GM13977 (cell line): ENCODE data around the gene NOA1.

Source experiments
- DNase-seq: peaks from one replicate; pipeline ENCODE4 v3.0.0; 2012; ENCODE audit warnings: low spot score
- CTCF ChIP-seq: IDR thresholded peaks from 2 replicates; pipeline ENCODE4 v1.5.1; 2012; ENCODE audit warnings: mild to moderate bottlenecking, control low read depth; ENCODE audit not compliant: insufficient read depth; ENCODE audit errors: extremely low read depth, missing control alignments
- in situ Hi-C: fragments of 300-500 bp; cut with MboI; formaldehyde crosslinking; loops from one replicate; pipeline ENCODE4 v1.12.0; 2022; ENCODE audit warnings: low sequenced_read_pairs, low pct_unique_long_range_greater_than_20kb, mixed read lengths, inconsistent platforms; ENCODE audit not compliant: unreplicated experiment

The NOA1 gene

GRCh38 chr4:56995525-56995924, 18.1 kb upstream of the NOA1 start:
- no peak for DNase-seq

GRCh38 chr4:56990109-56990905, 12.9 kb upstream of the NOA1 start:
- DNase-seq = no peak
- in situ Hi-C loops = no loop called here
- no peak for TF ChIP-seq CTCF

More at GRCh38 chr4:56995525-56995924, 18.1 kb upstream of the NOA1 start:
- TF ChIP-seq CTCF = no peak
- in situ Hi-C loops = no loop called here

- no peak for DNase-seq
- in situ Hi-C loops = no loop called here
- no peak for TF ChIP-seq CTCF
Measured at GRCh38 chr4:56986952-56987351, 9.5 kb upstream of the NOA1 start.

GRCh38 chr4:56986192-56986591, 8.8 kb upstream of the NOA1 start:
- in situ Hi-C loops = no loop called here
- DNase-seq = no peak
- TF ChIP-seq CTCF = no peak

GRCh38 chr4:56981795-56982201, 4.4 kb upstream of the NOA1 start:
- in situ Hi-C loops = no loop called here
- DNase-seq = no peak
- no peak for TF ChIP-seq CTCF

- in situ Hi-C loops = no loop called here
- DNase-seq = no peak
- TF ChIP-seq CTCF = no peak
Measured at GRCh38 chr4:56979421-56980072, 2.1 kb upstream of the NOA1 start.
